HG02884 (cell line): ENCODE measurements around the gene PRELP.

Experiments
- ATAC-seq: cut with Tn5 transposase; IDR thresholded peaks from one replicate; pipeline ENCODE4 v1.9.1; 2021; ENCODE audit warnings: mild to moderate bottlenecking, moderate library complexity; ENCODE audit not compliant: unreplicated experiment

The PRELP gene

GRCh38 chr1:203476216-203476814 lies 709 bp downstream of the PRELP start:
- ATAC-seq: no peak

GRCh38 chr1:203477748-203478147 lies 2.1 kb downstream of the PRELP start:
- no peak for ATAC-seq

GRCh38 chr1:203478231-203478630 lies 2.6 kb downstream of the PRELP start:
- no peak for ATAC-seq

- ATAC-seq: no peak
Observed at GRCh38 chr1:203478986-203479385, 3.4 kb downstream of the PRELP start.

GRCh38 chr1:203479646-203480045 lies 4.0 kb downstream of the PRELP start:
- no peak for ATAC-seq

GRCh38 chr1:203480084-203480483 lies 4.5 kb downstream of the PRELP start:
- no peak for ATAC-seq

- ATAC-seq: no peak
Observed at GRCh38 chr1:203480525-203481084, 5.0 kb downstream of the PRELP start.

- ATAC-seq: no peak
Observed at GRCh38 chr1:203481196-203481595, 5.6 kb downstream of the PRELP start.

- ATAC-seq: no peak
Observed at GRCh38 chr1:203486618-203487370, 11.2 kb downstream of the PRELP start.

GRCh38 chr1:203488539-203488938 lies 12.9 kb downstream of the PRELP start:
- ATAC-seq: no peak

GRCh38 chr1:203490607-203491006 lies 15.0 kb downstream of the PRELP start:
- no peak for ATAC-seq

GRCh38 chr1:203491664-203492063 lies 16.1 kb downstream of the PRELP start:
- no peak for ATAC-seq

GRCh38 chr1:203492082-203492747 lies 16.6 kb downstream of the PRELP start:
- no peak for ATAC-seq

GRCh38 chr1:203492748-203493130 lies 17.1 kb downstream of the PRELP start:
- ATAC-seq: no peak

- ATAC-seq: no peak
Observed at GRCh38 chr1:203493901-203494300, 18.3 kb downstream of the PRELP start, which contains the start of gene OPTC. TSS of gene OPTC (plus strand) at chr1:203494153. CDS start at chr1:203496006, 1,853 bp downstream.

- no peak for ATAC-seq
Observed at GRCh38 chr1:203495845-203496244, 20.2 kb downstream of the PRELP start.

GRCh38 chr1:203497269-203497777 lies 21.7 kb downstream of the PRELP start:
- ATAC-seq: no peak

- no peak for ATAC-seq
Observed at GRCh38 chr1:203499643-203500278, 24.2 kb downstream of the PRELP start.

GRCh38 chr1:203500279-203500678 lies 24.7 kb downstream of the PRELP start:
- no peak for ATAC-seq

- ATAC-seq: no peak
Observed at GRCh38 chr1:203503836-203504235, 28.2 kb downstream of the PRELP start.
